Epithelial cell of umbilical artery (primary cell): ENCODE results near the gene EDAR. TPM values are rescaled to one million over a fixed set of nuclear protein-coding genes. Genes with fewer than 3 reads are reported as not detected.

Experiments used
- total RNA-seq: library from RNA; depleted of rRNA; stranded (reverse); fragments of >200 nt; gene quantifications from 2 replicates; pipeline ENCODE4 v1.2.3, GENCODE V29; 2014

EDAR gene
- total RNA-seq, result not detected in 2 replicates

DNA sequence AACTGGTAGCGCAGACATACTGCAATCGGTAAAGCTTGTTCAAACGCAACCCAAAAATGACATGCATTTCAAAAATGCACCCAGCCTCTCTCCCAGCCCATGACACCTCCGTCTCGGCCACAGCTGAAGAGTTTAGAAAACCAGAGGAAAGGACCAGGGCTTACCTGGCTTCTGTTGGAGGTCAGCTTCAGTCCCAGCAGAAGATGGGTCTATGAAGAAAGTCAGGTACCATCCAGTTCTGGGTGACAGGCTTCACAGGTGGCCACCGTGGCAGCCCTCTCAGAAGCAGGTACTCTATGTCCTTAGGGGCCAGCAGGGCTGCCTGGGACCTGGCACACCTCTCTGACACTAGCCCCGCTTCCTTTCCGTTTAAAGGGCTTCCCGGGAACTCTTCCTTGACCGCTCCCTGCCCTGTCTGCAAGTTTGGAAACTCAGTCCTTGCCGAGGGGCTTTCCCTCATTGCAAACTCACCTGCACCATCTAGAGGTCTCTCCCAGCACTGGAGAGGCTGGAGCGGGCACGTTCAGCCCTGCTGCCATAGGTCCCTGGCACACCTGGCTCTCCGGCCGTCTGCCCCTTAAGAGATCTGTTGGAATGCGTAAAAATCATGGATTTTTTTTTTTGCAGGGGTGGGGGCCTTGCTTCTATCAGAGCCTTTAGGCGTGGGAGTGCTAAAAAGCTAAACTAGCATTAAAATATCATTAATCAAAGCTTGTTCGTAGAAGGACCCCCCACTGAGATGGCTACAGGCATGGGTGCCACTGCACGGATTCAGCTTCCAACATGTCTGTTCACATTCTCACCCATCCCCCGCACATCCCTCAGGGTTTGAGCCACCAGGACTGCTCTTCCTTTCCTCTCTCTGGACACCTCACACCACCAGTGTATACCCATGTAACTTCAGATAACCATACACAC, at the start of gene EDAR:
TSS of gene EDAR (minus strand) at position 425 of the 918 bp plus-strand sequence. CDS start 58,206 bp downstream, outside the sequence.

Other genes with a start within 250 kb of the EDAR start
- 8.8 and 16.9 TPM in 2 replicates for gene CCDC138, start 202.4 kb downstream of the EDAR start, total RNA-seq
- gene SH3RF3, start 140.0 kb upstream of the EDAR start, total RNA-seq, result 2.9 and 6.1 TPM in 2 replicates